HG02571 (cell line): ENCODE measurements around the gene ELMO1.
"Not testable (repeated sequence)": the region's sequence is repeated elsewhere in the genome, so short reads cannot be mapped to it uniquely, and the experiment has no call there.

Experiments
- ATAC-seq: cut with Tn5 transposase; IDR thresholded peaks from one replicate; pipeline ENCODE4 v1.9.1; 2021; ENCODE audit warnings: mild to moderate bottlenecking, moderate library complexity; ENCODE audit not compliant: unreplicated experiment

ELMO1 gene

DNA sequence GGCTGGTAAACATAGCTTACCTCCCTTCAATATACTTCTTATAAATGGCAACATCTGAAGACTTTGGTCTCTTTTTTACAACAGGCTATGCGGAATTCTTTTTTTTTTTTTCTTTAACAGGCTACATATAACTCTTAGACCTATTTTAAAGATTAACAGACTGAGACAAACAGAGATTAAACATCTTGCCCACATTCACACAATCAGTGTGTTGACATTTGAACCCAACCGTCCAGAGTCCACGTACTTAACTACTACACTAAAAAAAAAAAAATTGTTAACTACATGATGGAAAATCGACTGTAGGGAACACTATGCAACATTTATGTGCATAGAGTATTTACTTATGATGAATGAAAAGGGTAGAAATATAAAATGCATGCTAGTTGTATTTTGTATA, 298.5 kb downstream of the ELMO1 start:
- ATAC-seq, result no peak

DNA sequence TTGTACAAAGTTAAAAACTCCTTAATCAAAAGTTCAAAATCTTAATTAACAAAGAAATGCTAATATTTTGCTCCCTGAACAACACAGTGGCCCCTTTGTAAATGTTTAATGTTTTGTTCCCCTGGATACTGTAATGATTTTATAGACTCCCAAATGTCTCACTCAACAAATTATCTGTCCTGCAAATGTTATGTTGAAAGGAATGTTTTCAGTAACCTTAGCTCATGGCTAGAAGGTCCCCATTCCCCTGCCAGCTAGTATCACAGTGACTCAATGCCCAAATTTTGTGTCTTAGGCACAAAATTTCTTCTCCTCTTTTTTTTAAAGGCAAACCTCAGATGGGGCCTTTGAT, 298.9 kb downstream of the ELMO1 start:
- no peak for ATAC-seq

DNA sequence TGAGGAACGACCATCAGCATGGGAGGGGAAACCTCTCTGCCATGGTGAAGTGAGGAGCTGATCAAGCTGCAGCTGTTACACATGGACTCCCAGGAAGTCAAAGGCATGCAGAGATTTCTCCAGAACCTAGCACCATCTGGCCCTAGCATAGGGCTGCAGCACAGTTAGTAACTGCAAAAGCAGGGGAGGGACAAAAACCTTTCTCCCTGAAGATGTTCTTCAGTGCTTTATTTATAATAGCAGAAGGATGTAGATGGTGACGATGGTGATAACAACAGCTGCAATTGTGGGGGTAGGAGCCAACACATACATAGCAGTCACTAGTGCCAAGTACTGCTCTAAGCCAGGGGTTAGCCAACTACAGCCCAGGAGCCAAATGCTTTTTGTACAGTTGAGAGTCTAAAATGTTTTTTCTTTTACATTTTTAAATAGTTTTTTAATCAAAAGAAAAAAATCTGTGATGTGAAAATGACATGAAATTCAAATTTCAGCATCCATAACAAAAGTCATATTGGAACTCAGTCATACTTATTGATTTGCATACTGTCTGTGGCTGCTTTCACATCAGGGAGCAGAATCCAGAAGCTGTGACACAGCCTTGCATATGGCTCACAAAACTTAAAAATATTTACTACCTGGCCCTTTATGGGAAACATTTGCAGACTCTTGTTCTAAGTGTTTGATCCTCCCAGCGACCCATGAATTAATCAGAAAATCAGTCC, 299.5 kb downstream of the ELMO1 start:
- ATAC-seq, result no peak

DNA sequence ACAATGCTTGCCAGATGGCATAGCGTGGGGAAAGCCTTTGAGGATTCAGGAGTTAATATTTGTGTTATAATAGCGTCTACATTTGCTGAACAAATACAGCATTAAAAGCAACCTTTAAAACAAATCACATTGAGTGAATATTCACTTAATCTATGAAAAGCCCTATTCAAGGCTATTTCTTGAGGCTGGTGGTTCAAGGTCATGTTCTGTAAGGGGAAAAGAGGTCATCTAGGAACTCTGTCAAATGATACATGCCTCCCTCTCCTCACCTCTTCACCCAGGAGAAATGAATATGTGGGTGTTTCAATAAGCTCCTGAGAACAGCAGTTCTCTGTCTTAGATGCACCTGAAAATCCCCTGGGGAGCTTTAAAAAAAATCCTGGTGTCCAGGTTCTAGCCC, 303.0 kb downstream of the ELMO1 start:
- no peak for ATAC-seq

DNA sequence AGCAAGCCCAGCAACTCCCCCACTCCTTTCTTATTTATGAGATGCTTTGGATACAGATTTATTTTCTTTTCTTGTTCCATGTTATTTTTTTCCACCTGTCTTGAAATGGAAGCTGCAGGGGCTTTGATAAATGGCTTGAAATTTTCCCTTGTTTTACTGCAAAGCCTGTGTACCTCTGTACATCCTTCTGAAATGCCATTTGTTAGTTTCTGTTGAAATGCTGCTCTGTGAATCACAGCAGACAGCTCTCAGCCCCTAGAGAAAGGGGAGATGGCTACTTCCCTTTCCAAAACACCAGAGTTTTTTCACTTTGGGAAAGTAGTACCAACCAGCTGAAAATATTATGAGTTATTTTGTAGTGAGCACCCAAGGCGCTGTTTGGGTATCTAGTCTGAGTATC, 304.2 kb downstream of the ELMO1 start:
- no peak for ATAC-seq

DNA sequence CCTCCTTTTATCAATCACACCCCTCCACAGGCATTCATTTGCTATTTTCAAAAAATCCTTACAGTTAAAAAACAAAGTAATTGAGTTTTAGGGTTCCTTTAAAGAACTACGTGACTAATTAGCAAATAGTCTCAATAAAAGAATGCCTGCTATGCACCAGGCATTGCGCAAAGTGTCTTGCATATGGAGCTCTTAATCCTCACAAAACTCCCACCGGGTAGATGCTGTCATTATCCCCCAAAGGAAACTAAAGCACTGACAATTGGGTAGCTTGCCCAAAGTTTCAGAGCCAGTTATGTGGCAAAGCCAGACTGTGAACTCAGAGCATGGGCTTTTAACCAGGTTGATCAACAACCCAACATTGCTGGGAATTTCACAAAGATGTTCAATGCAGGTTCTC, 305.7 kb downstream of the ELMO1 start:
- no peak for ATAC-seq

DNA sequence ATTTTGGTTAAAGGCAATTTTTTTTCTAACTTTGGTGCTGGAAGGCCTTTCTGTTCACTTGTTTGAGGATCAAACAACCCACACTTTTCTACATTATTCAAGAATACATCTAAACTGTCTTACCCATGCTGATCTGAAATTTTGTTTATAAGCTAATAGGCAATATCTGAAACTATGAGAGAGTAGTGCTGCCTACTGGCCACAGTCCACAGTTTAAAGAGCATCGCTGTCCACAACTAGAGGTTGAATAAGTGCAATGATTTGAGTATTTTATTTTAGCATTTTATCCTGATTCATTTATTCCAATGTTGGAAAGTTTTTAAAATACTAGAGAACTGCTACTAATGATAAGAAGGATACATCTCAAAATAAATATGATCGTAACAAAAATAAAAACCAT, 306.9 kb downstream of the ELMO1 start:
- no peak for ATAC-seq

- not testable (repeated sequence) for ATAC-seq
These were observed 314.8 kb downstream of the ELMO1 start for GRCh38 chr7:37133902-37134301.

DNA sequence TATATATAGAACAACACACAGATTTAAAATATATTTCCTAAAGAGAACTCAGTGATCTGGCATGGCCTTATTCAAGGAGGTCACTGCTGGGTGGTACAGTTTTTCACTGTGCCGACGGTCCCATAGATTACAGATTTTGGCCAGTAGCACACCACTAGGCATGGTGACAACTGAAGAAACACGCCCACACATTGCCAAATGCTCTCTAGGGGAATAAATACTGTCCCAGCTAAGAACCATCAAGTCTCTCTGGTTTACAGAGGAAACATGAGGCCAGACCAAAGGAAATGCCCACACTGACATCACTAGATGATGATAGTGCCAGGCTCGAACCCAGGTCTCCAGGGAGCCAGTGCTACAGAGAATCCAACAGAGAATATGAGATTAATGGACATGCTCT, 316.8 kb downstream of the ELMO1 start:
- no peak for ATAC-seq

DNA sequence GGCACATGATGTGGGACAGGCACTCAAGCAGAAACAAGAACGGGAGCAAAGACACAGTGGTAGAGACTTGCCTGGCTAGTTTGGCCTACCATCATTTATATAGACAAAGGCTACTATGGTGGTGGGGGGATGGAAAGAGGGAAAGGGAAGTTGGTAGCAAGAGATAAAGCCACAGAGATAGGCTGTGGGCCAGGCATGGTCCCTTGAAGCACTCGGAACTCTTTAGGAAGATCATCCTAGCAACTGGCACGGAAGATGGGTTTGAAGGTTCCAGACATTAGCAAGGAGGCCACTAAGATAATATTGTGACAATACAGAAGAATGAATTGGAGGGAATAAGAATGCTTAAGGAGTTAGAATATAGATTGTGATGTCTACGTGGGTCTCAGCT, 319.6 kb downstream of the ELMO1 start:
- no peak for ATAC-seq

GRCh38 chr7:37128327-37129034, 320.2 kb downstream of the ELMO1 start:
- ATAC-seq, result no peak

DNA sequence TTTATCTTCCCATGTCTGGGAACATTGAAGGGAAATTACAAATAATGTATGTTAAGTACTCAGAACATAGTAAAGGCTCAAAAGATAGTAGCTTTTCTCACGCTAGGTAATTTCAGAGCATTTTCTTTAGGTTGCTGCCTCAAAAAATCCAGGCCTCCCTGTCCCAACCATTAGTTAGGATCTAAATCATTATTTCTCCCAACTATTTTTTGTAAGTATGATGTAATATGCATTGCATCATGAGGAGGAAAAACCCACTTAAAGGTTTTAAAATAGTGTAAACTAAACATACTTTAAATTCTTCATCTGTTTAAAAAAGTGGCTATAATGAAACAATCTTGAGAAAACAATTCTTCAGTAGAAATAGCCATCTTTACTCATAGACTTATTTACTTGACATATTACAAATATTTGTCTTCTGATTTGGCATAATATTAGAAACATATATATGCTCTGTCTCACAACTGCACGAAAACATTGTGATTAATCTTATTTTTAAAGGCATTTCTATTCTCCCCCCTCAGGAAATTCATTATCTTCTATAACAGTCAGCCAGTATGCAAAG, 329.3 kb downstream of the ELMO1 start:
- no peak for ATAC-seq

DNA sequence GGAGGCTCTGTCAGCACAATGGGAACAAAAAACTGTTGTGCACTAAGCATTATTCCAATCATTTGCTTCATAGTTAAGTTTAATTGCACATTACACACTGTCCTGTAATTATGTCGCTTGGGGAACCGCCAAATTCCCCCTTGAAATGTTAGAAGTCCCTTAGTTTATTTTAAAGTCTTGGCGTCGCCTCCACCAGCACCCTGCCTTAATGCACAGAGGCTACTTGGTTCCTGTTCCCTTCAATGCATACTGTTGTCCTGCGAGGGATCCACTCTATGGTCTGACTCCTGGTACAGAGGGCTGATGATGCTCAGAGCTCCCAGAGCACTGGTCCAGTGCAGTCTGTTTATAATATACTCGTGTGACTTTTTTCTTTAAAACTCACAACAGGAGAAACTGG, 330.7 kb downstream of the ELMO1 start:
- no peak for ATAC-seq

DNA sequence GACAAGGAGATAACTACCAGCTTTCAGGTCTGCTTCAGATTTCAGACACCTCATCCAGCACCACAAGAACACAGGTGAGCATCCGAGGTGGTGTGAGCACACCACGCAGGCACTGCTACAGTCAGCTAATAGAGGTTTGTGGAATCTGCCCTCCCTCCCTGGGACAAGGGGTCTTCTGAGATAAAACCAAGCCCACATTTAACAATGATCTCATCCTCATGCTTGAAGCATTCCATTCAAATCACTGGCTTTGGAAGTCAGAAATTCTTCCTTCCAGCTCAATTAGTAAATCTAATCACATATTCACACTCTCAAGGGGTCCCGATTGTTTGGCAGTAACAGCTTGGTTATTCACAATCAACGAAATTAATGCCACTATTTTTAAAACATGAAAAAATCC, 331.4 kb downstream of the ELMO1 start:
- no peak for ATAC-seq

GRCh38 chr7:37116093-37116701, 332.5 kb downstream of the ELMO1 start:
- no peak for ATAC-seq

GRCh38 chr7:37113661-37114355, 334.9 kb downstream of the ELMO1 start:
- ATAC-seq, result no peak

- ATAC-seq, result no peak
These were observed 335.8 kb downstream of the ELMO1 start for GRCh38 chr7:37112876-37113275.

DNA sequence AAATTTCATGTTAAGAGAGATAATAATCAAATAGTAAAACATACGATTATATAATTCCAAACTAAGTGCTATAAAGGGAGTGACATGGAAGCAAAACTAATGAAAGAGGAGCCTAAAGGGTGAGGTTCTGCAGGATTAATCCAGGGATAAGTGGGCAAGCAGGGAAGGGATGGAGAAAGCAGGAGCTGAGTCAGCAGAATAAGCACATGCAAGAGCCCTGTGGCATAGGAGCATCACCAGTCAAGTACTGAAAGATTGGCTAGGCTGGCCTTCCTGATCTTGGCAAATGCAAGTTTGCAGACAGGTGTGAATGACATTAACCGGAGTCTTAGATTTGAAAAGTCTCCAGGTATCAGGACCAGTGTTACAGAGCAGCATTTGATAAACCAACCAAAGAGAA, 336.4 kb downstream of the ELMO1 start:
- no peak for ATAC-seq

DNA sequence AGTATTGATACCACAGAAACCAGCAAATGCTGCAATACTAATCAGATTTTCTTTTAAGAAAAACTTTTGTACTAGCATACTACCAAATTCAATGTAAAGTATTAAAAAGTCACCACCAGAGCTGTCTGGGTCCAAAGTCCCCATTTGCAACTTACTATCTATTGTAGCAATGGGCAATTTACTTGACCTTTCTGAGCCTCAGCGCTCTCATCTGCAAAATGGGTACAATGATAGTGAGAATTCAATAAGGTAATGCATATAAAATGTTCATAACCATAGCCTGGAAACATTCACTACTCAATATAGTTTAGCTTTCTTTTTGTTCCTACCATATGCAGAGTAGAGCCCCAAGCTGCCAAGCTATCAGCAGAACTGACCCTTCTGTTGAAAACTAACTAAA, 337.2 kb downstream of the ELMO1 start:
- ATAC-seq, result no peak

GRCh38 chr7:37110660-37111424, 337.8 kb downstream of the ELMO1 start:
- no peak for ATAC-seq

- no peak for ATAC-seq
These were observed 338.8 kb downstream of the ELMO1 start for GRCh38 chr7:37109843-37110242.
